Uterus (tissue), 4 donors: ENCODE data around the gene GREM1. TPM values are rescaled to one million over a fixed set of nuclear protein-coding genes. Genes with fewer than 3 reads are reported as not detected.

Source experiments
- DNase-seq, 2 donors: peaks; one replicate each; pipeline ENCODE4 v3.0.0-alpha.2; 2019 to 2020
- H3K27ac ChIP-seq, 2 donors: fragments of 200-600 bp; sonication (generic); 1 replicate in 1 of 2; 2 replicates in 1 of 2; pipeline ENCODE4 v1.5.1; 2016 to 2018
- H3K27me3 ChIP-seq, 2 donors: fragments of 200-600 bp; sonication (generic); one replicate each; pipeline ENCODE4 v1.5.1; 2018 to 2019; ENCODE audit warnings: control low read depth in 1 of 2
- H3K36me3 ChIP-seq, 2 donors: fragments of 200-600 bp; sonication (generic); one replicate each; pipeline ENCODE4 v1.5.1; 2019; ENCODE audit warnings: control low read depth in 1 of 2
- H3K4me1 ChIP-seq, 2 donors: fragments of 200-600 bp; sonication (generic); one replicate each; pipeline ENCODE4 v1.5.1; 2018 to 2019; ENCODE audit warnings: control low read depth in 1 of 2
- H3K4me3 ChIP-seq, 2 donors: fragments of 200-600 bp; sonication (generic); 1 replicate in 1 of 2; 2 replicates in 1 of 2; pipeline ENCODE4 v1.5.1; 2018 to 2019; ENCODE audit warnings: mild to moderate bottlenecking in 1 of 2
- H3K9me3 ChIP-seq, 2 donors: fragments of 200-600 bp; sonication (generic); one replicate each; pipeline ENCODE4 v1.5.1; 2019; ENCODE audit warnings: control low read depth in 1 of 2
- POLR2A ChIP-seq, 2 donors: fragments of 450-650 bp; IDR thresholded peaks; one replicate each; pipeline ENCODE4 v1.6.1; 2016; ENCODE audit warnings: antibody characterized with exemption in 2 of 2, mild to moderate bottlenecking in 1 of 2, moderate library complexity in 1 of 2
- intact Hi-C: fragments of 100-400 bp; cut with DNase I; formaldehyde crosslinking; loops from one replicate; pipeline ENCODE4 v1.15.1; 2023; ENCODE audit warnings: low total_unique reads
- total RNA-seq, 4 donors: library from RNA; depleted of rRNA in 3 of 4; stranded (reverse); fragments of >200 nt in 3 of 4; gene quantifications; one replicate each; pipeline versions ENCODE4 v1.1.0 to v1.2.4, GENCODE V29; 2014 to 2023
- TF ChIP-seq, protein P1 (sequence below), 4 experiments: fragments of 200-600 bp in 2 of 4; fragments of 450-650 bp in 2 of 4; sonication (generic) in 2 of 4; IDR thresholded peaks; one replicate each; pipeline ENCODE4 v1.5.1; 2016 to 2019; ENCODE audit warnings: antibody characterized with exemption in 4 of 4, mild to moderate bottlenecking in 2 of 4, moderate library complexity in 1 of 4
- donor health status: DM: yes; HTN: yes; CAD: no.

GREM1 gene
- total RNA-seq, 4 donors from 2014 or later = 0.88 to 5.4 (median 5.2) TPM

DNA sequence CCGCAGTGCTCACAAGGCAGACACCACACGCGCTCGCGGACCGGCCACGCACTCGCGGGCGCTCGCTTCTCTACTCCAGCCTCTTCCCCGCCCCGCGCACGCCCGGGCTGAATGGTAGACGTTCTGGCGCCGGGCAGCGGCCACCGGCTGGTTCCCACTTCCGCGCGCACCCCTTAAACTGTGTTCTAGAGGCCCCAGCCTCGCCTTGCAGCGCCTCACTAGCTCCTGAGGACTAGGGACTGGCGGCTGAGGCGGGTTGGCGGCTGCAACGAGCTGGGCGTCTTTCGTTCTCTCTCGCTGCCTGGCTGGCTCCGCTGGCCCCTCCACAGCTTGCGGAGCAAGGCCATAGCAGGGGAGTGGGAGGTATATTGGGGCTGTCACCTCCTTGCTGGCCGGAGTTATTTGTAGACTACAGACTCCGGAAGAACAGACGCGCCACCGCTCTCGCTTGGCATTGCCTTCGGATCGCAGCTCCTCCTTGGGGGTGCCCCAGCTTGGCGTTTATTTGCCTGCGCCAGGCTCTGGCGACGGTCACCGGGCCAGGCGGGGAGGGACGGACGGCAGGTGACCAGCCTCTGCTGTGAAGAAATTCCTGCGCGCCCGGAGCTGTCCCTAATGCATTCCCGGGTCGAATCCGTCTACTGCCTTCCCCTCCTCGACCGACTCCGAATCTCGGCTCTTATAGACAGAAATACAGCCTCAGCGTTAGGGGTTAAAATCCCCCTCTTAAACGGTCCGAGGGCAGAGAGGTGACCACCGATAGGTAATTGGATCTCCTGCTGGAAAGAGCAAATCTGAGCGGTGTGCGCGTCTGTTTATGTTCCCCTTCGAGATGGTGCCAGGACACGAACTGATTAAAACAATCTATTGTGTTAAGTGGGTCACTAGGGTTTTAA, 1.3 kb downstream of the GREM1 start:
- Histone ChIP-seq H3K36me3 (no peaks in the 10 kb centered on the region), H3K27me3 (peaks cover 5 to 12% of the 10 kb centered on the region in 2 donors), H3K4me1 (peaks cover 0 to 4% of the 10 kb centered on the region in 2 donors), H3K27ac (peak overlapping the region in 1 of 2 donors; percentile 2), H3K9me3 (no peaks in the 10 kb centered on the region), H3K4me3 (peak overlapping the region; percentile 24 to 34)
- TF ChIP-seq, protein P1, sequence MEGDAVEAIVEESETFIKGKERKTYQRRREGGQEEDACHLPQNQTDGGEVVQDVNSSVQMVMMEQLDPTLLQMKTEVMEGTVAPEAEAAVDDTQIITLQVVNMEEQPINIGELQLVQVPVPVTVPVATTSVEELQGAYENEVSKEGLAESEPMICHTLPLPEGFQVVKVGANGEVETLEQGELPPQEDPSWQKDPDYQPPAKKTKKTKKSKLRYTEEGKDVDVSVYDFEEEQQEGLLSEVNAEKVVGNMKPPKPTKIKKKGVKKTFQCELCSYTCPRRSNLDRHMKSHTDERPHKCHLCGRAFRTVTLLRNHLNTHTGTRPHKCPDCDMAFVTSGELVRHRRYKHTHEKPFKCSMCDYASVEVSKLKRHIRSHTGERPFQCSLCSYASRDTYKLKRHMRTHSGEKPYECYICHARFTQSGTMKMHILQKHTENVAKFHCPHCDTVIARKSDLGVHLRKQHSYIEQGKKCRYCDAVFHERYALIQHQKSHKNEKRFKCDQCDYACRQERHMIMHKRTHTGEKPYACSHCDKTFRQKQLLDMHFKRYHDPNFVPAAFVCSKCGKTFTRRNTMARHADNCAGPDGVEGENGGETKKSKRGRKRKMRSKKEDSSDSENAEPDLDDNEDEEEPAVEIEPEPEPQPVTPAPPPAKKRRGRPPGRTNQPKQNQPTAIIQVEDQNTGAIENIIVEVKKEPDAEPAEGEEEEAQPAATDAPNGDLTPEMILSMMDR (IDR thresholded peaks at IDR 0.05) = no peak
- TF ChIP-seq POLR2A (IDR thresholded peaks at IDR 0.05) = no peak
- no peak for DNase-seq
- intact Hi-C loops = no loop called here

DNA sequence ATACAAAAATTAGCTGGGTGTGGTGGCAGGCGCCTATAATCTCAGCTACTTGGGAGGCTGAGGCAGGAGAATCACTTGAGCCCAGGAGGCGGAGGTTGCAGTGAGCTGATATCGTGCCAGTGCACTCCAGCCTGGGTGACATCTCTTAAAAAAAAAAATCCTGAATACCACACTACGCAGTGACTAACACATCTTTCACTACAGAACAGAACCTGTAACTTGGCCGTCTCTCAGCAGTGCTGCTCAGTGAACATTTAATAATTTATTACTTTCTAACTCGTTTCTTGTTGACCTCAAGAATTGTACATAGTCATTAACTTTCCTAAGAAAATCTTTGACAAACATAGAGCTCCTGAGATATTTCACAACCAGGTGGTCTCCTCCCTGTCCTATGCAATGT, 3.8 kb downstream of the GREM1 start:
- H3K9me3 ChIP-seq = no peaks in the 10 kb centered on the region
- H3K4me1 ChIP-seq = peaks cover 0 to 4% of the 10 kb centered on the region in 2 donors
- intact Hi-C loops = no loop called here
- peaks cover 0 to 12% of the 10 kb centered on the region in 2 donors for H3K27me3 ChIP-seq
- no peak overlapping the region for H3K4me3 ChIP-seq
- H3K36me3 ChIP-seq = no peaks in the 10 kb centered on the region
- no peak for TF ChIP-seq POLR2A (IDR thresholded peaks at IDR 0.05)
- TF ChIP-seq, protein P1 (IDR thresholded peaks at IDR 0.05) = no peak
- H3K27ac ChIP-seq = no peak overlapping the region
- no peak for DNase-seq

DNA sequence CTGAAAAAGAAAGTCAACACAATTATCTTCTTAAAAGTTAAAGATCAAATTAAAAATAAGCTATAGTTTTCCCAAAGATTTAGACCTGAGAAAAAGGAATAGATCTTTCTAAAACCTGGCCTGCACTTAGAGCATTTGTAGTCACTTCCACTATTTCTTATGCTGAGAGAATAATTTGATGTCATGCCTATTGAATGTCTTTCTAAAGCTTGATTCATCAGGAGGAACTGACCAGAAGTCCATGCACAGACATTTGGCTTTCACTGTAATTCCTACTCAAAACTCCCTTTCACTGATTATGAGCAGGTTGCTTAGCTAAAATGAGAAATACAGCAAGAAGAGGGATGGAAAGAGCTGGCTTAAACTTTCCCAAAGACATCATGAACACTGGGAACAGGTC, 4.3 kb downstream of the GREM1 start:
- TF ChIP-seq, protein P1 (IDR thresholded peaks at IDR 0.05) = no peak
- TF ChIP-seq POLR2A (IDR thresholded peaks at IDR 0.05) = no peak
- peaks cover 0 to 12% of the 10 kb centered on the region in 2 donors for H3K27me3 ChIP-seq
- H3K9me3 ChIP-seq = no peaks in the 10 kb centered on the region
- no peak for DNase-seq
- H3K27ac ChIP-seq = no peak overlapping the region
- H3K36me3 ChIP-seq = no peaks in the 10 kb centered on the region
- H3K4me3 ChIP-seq = no peak overlapping the region
- H3K4me1 ChIP-seq = peaks cover 0 to 4% of the 10 kb centered on the region in 2 donors
- intact Hi-C loops = no loop called here

DNA sequence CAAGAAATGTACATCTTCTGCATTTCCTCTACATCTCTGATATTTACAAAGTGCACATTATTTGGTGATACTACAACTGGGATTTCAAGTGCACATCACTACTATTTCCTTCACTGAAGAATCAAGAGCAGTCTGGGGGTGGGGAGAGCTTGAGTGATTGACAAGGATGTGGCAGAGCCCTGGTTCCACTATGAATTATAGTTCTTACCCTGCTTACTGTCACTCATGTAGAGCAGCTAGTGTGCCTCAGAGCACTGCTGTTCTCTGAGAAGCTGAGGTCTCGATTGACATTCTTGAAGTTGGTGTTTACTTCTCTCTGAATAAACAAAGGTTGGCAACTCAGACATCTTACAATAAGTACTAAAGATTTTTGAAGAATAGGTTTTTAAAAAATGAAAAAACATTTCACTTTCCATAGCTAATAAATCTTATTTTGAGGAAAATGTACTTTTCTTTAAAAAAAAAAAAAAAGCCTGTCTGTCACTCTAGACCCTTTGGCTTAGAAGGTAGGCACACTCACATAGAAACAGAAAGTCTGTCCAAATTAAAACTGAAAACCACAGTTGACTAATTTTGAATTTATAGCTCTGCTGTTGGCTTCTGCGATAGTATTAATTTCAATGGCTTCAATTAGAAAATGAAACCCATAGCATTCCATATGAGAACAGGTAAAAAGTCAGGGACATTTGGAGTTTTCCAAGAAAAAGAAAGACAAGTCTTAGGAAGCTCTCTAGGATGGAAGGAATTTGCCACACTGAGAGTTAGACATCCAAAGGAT, 5.6 kb downstream of the GREM1 start:
- DNase-seq = no peak
- intact Hi-C loops = no loop called here
- no peaks in the 10 kb centered on the region for H3K36me3 ChIP-seq
- no peak overlapping the region for H3K27ac ChIP-seq
- no peaks in the 10 kb centered on the region for H3K9me3 ChIP-seq
- TF ChIP-seq, protein P1 (IDR thresholded peaks at IDR 0.05) = no peak
- TF ChIP-seq POLR2A (IDR thresholded peaks at IDR 0.05) = no peak
- H3K4me1 ChIP-seq = no peaks in the 10 kb centered on the region
- H3K27me3 ChIP-seq = no peaks in the 10 kb centered on the region
- no peak overlapping the region for H3K4me3 ChIP-seq
